Cardiac septum (tissue), 1 donor: ENCODE data around the gene COG8. TPM values are rescaled to one million over a fixed set of nuclear protein-coding genes. Genes with fewer than 3 reads are reported as not detected.
"Not testable (repeated sequence)": the region's sequence is repeated elsewhere in the genome, so short reads cannot be mapped to it uniquely, and the experiment has no call there.

ENCODE experiments used
- DNase-seq: peaks from one replicate; pipeline ENCODE4 v3.0.0-alpha.2; 2020; ENCODE audit warnings: low spot score
- intact Hi-C: fragments of 100-400 bp; cut with DNase I; formaldehyde crosslinking; loops from one replicate; pipeline ENCODE4 v1.14.0; 2022
- long read RNA-seq: library from polyadenylated mRNA; unstranded; transcript quantifications from one replicate; pipeline ENCODE4 v2.0.0, GENCODE V29; 2021
- total RNA-seq: library from RNA; stranded (reverse); fragmentation: NEBNext Ultra II Directional; extraction: Animal tissue kit (Norgen Biotek cat#: 25700); gene quantifications from one replicate; pipeline ENCODE4 v1.2.1, GENCODE V29; 2021
- donor health status: DM: no; HTN: no; CAD: no.

COG8 gene, protein sequence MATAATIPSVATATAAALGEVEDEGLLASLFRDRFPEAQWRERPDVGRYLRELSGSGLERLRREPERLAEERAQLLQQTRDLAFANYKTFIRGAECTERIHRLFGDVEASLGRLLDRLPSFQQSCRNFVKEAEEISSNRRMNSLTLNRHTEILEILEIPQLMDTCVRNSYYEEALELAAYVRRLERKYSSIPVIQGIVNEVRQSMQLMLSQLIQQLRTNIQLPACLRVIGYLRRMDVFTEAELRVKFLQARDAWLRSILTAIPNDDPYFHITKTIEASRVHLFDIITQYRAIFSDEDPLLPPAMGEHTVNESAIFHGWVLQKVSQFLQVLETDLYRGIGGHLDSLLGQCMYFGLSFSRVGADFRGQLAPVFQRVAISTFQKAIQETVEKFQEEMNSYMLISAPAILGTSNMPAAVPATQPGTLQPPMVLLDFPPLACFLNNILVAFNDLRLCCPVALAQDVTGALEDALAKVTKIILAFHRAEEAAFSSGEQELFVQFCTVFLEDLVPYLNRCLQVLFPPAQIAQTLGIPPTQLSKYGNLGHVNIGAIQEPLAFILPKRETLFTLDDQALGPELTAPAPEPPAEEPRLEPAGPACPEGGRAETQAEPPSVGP
- 21.6 TPM for total RNA-seq
- long read RNA-seq, full-length matches to known transcripts: 27 of 34 reads
- long read RNA-seq, partial matches to known transcripts: 2 of 34 reads
- long read RNA-seq, other reads (novel, unspliced or antisense): 5 of 34 reads

DNA sequence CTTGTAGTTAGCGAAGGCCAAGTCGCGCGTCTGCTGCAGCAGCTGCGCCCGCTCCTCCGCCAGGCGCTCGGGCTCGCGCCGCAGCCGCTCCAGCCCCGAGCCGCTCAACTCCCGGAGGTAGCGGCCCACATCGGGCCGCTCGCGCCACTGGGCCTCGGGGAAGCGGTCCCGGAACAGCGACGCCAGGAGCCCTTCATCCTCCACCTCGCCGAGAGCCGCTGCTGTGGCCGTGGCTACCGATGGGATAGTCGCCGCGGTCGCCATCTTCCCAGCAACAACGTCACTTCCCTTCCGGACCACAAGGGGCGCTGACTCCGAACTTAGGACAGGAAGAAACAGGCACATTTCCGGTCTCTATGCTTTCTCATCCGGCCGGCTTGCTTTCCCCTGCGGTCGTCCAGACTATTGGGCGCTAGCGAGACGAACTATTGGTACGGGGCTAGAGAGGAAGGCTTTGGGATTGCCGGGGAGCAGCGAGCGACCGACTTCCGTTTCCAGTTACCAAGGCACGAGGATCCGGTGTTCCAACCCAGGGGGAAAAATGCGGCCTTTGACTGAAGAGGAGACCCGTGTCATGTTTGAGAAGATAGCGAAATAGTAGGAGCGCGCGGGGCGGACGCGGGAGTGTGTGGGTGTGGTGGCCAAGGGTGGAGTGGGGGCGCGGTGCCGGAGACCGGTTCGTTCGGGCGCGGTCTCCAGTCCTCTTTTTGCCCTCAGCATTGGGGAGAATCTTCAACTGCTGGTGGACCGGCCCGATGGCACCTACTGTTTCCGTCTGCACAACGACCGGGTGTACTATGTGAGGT, at the start of gene COG8, which contains the start of gene NIP7:
TSS of gene COG8 (minus strand) at position 276 of the 806 bp plus-strand sequence. CDS start at position 264, 12 bp downstream.
TSS of gene NIP7 (plus strand) at position 484 of the 806 bp plus-strand sequence. CDS start at position 542, 58 bp downstream.
- peak; percentile 96 for DNase-seq
- intact Hi-C loops: loop anchor here (1.0 to 5.0 kb wide), 3 partner anchors 9 to 48 kb away; partner anchors contain the start of genes PDF, TERF2 and VPS4A

DNA sequence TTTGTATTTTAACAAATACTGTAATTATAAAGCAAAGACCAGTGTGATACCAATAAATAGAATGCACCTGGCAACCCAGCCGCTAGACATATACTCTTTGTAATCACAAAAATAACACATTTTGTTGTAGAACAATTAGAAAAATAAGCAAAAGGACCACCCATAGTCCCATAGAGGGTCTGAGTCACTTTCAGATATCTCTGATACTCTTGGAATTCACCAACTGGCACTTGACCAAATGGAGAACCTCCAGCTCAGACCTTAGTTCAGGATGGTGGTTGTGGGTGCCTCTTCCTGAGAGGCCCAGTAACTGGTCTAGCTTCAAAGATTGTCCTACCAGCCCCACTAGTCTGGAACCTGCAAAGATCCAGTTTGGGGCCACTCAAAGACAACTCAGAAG, 47.2 kb upstream of the COG8 start:
- DNase-seq: no peak
- intact Hi-C loops: loop anchor here (5.0 kb wide), 1 partner anchor 49 kb away; the partner anchor contains the start of genes COG8 and NIP7

DNA sequence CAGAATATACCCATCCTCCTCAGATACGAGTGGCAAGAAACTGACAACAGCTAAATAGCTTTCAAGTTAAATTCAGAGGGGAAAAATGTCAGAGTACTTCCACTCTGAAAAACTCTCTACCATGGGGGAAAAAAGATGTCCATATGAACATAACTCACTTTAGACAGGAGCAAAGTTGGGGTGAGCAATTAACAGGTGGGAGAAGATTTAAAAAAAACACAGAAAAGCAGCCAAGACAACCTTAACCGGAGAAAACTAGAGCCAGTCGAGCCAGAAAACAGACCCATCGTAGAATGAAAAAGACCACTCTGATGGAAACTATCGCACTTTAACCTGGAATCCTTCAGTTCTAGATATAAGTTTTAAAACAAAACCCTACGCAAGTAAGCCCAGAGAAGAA, 45.6 kb upstream of the COG8 start:
- intact Hi-C loops: loop anchor here (5.0 kb wide), 1 partner anchor 48 kb away; the partner anchor contains the start of genes COG8 and NIP7

DNA sequence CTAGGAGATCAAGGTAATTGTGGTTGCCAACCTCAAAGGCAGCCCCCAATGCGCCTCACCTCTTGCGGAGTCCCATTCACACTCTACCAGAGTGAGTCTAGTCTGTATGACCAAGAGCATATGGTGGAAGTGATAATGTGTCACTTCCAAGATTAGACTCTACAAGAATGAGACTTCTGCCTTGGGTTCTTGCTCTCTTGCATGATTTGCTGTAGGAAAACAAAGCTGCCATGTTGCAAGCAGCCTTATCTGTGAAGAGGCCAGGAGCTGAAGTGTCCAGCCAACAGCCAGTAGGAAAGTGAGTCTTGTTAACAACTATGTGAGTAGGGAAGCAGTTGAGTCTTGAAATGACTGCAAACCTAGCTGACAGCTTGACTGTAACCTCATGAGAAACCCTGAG, 43.1 kb upstream of the COG8 start:
- no peak for DNase-seq
- intact Hi-C loops: no loop called here

More for the DNA sequence above, 45.6 kb upstream of the COG8 start:
- no peak for DNase-seq

DNA sequence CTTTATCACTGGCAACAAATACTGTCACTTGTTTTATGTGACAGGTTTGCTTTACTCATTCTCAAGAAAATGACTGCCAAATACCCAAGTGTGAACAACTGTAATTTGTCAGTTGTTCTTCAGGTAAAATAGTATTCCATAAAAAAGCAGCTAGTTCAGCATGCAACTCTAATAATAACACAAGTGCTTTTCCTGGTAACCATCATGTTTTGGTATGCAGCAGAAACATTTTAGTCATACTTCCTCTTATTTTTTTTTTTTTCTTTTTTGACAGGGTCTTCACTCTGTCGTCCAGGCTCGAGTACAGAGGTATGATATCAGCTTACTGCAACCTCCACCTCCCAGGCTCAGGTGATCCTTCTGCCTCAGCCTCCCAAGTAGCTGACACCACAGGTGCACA, 41.9 kb upstream of the COG8 start:
- intact Hi-C loops: no loop called here
- DNase-seq: no peak

DNA sequence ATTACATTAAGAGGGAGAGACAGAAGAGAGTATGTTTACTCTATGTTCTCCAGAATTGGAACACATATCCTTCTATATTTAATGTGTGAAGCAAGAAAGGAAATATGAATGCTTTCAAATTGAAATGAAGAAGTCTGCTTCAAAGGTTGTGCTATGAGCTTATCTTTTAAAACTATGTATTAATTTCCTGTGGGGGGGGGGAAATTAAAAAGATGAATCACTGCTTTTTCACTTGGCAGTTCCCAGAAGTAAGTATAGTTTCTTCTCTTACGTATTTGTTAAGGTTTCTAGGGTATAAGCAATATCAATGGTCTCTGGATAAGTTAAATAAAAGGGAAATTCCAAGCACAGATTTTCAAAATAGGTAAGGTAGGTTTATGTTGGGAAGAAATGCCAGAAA, 39.4 kb upstream of the COG8 start:
- intact Hi-C loops: no loop called here
- no peak for DNase-seq

DNA sequence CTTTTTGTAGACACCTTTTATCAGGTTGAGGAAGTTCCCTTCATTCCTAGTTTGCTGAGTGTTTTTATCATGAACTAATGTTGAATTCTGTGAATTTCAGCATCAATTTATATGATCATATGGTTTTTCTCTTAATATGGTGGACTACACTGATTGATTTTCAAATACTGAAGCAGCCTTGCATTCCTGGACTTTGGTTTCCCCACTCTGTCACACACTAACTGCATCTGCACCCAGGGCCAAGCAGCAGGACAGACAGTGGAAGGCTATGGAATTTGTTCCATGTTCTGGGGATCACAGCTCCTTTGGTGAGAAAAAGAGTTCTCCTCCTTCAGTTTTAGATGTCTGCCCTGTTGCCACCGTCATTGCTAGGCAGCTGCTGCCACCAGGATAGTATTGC, 38.7 kb upstream of the COG8 start:
- intact Hi-C loops: no loop called here
- no peak for DNase-seq

DNA sequence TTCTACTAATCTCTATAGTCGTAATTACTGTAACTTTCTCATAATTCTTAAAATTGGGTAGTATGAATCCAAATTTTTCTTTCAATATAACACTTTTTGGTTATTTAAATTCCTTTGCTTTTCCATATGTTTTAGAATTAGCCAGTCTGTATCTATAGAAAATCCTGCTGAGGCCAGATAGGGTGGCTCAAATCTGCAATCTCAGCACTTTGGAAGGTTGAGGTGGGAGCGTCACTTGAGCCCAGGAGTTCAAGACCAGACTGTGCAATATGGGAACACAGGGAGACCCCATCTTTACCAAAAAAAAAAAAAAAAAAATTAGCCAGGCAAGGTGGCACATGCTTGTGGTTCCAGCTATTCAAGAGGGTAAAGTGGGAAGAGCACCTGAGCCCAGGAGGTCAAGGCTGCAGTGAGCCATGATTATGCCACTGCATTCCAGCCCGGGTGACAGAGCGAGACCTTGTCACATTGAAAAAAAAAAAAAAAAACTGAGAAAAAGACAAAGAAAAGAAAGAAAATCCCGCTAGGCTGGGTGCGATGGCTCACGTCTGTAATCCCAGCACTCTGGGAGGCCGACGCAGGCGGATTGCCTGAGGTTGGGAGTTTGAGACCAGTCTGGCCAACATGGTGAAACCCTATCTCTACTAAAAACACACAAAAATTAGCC, 37.2 kb upstream of the COG8 start:
- intact Hi-C loops: no loop called here

DNA sequence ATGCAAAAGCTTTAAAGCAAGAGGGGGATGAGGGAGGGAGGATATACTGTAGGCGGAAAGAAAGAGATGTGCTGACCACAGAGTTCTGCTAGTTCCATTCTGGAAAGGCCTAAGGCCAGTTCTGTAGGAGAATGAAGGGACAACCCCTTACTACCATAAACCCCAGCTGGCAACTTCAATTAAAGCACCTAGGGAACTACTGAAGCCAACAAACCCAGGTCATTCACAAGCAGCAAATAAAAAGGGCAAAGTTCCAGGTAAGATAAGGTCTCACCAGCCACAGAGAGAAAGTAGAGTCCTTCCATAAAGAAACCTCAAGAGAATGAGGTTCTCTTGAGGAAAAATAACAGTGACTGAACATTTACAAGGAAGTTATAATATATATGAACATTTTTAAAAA, 33.7 kb upstream of the COG8 start:
- intact Hi-C loops: no loop called here
- DNase-seq: no peak

More for the DNA sequence above, 37.2 kb upstream of the COG8 start:
- DNase-seq: no peak

DNA sequence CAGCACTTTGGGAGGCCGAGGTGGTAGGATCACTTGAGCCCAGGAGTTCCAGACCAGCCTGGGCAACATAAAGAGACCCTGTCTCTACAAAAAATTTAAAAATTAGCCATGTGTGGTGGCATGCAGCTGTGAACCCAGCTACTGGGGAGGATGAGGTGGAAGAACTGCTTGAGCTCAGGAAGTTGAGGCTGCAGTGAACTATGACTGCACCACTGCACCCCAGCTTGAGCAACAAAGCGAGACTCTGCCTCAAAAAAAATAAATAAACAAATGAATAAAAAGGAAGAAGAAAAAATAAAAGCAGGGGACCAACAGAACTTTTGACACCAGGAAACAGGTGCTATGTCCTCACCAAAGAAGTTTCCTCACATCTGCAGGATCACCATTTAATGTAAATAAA, 32.2 kb upstream of the COG8 start:
- DNase-seq: no peak
- intact Hi-C loops: no loop called here

DNA sequence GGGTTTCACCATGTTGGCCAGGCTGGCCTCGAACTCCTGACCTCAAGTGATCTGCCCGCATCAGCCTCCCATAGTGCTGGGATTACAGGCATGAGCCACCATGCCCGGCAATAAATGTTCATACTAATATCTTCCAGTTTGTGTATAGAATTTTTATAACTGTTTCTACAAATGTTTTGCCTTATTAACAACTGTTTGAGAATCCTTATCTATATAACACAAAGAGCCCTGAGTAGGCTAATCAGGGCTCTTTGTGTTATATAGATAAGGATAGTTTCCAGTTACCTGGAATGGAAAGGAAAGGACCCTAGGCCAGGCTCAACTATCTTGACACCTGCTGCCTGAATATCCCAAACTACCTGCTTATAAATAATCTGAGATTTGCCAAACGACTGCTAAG, 29.5 kb upstream of the COG8 start:
- DNase-seq: no peak
- intact Hi-C loops: no loop called here

DNA sequence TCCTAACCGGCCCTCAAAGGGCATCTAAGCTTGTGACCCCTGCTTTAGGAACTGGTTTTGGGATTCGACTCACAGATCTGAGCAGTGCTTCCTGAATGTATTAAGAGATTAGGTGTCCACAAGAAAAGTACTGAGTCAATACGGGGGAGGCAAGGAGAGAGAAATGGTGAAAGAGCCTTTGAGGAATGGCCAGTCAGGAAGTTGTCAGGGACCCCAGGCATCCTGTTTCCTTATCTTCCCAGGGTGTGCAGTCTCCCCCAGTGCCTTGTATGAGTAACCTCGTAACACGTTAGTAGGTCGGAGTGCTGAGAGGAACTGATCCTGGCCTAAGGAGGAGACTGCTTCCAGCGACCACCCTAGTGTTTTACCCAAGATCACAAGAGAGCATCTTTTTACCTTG, 28.6 kb upstream of the COG8 start:
- intact Hi-C loops: no loop called here
- no peak for DNase-seq

DNA sequence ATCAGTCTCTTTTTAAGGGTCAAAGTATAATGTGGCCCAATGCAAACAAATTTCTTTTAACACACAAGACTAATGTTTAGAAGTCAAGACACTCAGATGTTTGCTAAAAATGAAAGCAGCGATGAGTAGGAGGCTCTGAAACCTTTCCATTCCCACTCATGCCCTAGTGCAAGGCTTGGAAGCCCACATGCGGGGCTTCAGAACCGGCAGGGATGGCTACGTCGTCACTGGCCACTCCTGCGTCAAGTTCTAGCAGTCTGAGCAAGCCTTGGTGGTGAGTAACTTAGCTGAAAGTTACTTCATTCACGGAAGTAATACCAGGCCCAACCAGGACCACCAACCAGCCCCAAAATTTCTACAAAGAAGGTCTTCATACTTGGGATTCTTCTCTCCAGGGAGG, 27.1 kb upstream of the COG8 start:
- intact Hi-C loops: no loop called here
- no peak for DNase-seq

DNA sequence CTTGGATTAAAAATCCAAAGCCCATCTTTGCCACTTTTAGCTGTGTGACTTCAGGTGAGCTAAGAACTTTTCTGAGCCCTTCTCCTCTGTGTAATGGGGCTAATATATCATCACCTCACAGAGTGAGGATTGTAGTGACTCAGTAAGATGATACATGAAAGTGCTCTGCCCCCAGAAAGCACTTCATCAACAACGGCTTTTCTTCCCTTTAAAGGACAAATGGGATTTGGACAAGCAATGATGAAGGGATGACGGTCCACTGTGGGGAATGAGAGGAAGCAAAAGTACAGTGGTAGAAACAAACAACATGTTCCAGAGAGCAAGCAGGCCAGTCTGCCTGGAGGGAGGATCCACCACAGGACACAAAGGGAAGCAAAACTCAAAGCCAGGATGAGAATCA, 26.5 kb upstream of the COG8 start:
- intact Hi-C loops: no loop called here

DNA sequence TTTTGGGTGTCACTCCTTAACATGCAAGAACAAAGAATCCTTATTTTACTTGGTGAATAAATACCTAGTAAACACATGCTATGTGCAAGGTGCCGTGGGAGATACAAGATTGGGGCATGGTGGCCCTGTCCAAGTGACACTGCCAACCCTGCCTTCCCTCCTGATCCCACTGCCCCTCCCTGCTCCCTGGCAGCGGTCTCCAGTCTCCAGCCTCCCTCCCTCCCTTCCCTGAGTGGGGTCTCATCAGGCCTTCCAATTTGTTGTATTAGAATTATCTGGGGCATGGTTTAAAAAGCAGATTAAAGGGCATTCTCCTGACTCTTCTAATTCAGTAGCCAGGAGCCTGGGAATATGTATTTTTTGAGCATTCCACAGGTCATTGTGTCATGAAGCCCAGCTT, 24.7 kb upstream of the COG8 start:
- DNase-seq: no peak
- intact Hi-C loops: no loop called here

More for the DNA sequence above, 26.5 kb upstream of the COG8 start:
- DNase-seq: no peak

DNA sequence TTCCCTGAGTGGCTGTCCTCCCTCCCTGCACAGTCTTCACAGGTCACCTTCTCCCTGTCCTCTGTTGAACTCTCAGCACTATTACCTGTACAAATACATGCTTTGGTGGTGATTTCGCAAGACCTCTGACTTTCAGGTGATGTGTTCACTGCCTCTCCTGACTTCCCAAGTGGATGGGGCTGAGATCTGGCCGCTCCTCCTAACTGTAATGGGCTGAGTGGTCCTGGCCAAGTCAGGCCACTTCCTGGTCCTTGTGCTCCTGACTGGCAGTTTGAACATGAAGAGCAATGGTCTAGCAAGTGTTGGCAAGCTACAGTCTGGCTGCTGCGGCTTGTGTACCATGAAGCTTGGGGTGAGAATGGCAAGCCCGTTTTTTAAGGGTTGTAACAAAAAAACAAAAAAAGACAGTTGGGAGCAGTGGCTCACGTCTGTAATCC, 23.9 kb upstream of the COG8 start:
- DNase-seq: no peak
- intact Hi-C loops: no loop called here

DNA sequence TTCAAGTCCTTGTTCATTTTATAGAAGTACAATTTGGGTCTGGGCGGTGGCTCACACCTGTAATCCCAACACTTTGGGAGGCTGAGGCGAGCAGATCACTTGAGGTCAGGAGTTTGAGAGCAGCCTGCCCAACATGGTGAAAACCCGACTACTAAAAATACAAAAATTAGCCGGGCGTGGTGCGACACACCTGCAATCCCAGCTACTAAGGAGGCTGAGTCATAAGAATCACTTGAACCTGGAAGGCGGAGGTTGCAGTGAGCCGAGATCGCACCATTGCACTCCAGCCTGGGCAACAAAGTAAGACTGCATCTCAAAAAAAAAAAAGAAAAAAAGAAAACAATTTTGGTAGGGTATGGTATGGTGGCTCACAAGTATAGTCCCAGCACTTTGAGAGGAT, 20.7 kb upstream of the COG8 start:
- intact Hi-C loops, DNase-seq: not testable (repeated sequence)

DNA sequence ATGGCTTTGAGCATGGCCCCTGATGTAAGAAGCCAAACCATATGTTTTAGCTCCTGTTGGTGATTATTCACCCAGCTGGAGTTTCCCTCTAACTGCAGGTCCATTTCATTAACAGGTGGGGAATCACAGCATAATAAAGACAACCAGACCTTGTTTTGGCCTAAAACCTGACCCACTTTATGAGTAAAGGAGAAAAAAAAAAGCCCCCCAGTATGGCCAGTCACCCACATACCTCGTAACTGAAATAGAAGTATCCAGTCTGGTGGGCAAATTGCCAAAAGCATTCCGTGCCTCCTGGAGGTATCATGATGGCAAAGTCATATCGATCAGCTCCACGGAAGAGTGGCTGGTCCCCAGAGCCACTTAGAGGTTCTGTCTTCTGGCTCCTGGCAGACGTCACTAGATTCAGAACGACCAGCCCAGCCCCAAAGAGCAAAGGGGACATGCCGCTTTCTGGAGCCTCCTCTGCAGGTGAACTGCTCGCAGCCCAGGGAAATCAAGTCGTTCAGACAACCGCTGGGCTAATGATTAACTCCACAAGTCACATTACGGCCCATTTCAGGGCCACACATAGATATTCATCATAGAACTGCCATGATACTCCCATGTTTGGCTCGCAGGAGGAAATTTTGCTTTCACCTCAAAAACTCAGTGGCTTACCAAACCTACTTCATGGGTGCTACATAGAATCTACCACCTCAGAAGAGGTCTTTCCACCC, 12.1 kb upstream of the COG8 start, which contains the start of gene TMED6:
TSS of gene TMED6 (minus strand) at position 478 of the 719 bp plus-strand sequence. CDS start at position 445, 33 bp downstream.
- intact Hi-C loops: no loop called here

More for the DNA sequence above, 12.1 kb upstream of the COG8 start, which contains the start of gene TMED6:
- DNase-seq: no peak
